ENCODE measurements around the gene CDK1.

CDK1 gene

DNA sequence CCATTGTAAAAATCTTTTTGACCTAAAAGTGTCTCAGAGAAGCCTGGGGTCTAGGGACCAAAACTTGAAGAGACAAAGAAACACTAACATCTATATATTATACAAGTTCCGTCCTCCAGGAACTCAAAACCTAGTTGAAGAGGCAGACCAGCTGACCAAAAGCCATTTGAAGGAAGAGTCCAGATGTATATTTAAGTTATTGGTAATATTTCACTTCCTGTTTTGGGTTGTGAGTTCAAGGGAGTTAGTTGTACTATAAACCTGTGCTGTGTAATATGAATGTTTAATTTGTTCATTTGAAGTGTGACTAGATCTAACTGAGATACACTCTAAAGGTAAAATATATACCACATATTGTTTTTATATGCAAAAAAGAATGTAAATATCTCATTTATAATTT lies 45.0 kb downstream of the CDK1 start:
- Histone ChIP-seq H3K79me2 (ENCODE audit: low read length) (no peaks in the 10 kb centered on the region), H3K4me1 (ENCODE audit: low read length) (0 out of 2 replicates have a peak, but pooled peaks cover 6% of the 10 kb centered on the region), H4K20me1 (ENCODE audit: insufficient read depth, low read length) (no peaks in the 10 kb centered on the region), H3F3A (ENCODE audit: insufficient read depth, low read length) (no peaks in the 10 kb centered on the region), H3K9ac (ENCODE audit: low read length) (no peak overlapping the region), H3K9me3 (replicated peaks; ENCODE audit: insufficient read depth, low read length) (no peaks in the 10 kb centered on the region), H3K9me2 (replicated peaks; ENCODE audit: insufficient read depth, low read length) (no peaks in the 10 kb centered on the region), H3K36me3 (replicated peaks; ENCODE audit: insufficient read depth, low read length) (no peaks in the 10 kb centered on the region), H3K27ac (ENCODE audit: low read length) (no peak overlapping the region), H3K4me3 (ENCODE audit: low read length) (no peak overlapping the region), H2AFZ (ENCODE audit: low read length) (no peak overlapping the region), H3K27me3 (replicated peaks; ENCODE audit: insufficient read depth, low read length) (no peaks in the 10 kb centered on the region), H3K4me2 (ENCODE audit: low read depth, low read length) (no peak overlapping the region)
- no peak for DNase-seq
- TF ChIP-seq EZH2 (optimal IDR thresholded peaks at IDR 0.05; ENCODE audit: low read depth, low read length) (no peak), EZH2phosphoT487 (IDR thresholded peaks at IDR 0.05; ENCODE audit: low read length) (no peak)
- TF ChIP-seq, protein P1, sequence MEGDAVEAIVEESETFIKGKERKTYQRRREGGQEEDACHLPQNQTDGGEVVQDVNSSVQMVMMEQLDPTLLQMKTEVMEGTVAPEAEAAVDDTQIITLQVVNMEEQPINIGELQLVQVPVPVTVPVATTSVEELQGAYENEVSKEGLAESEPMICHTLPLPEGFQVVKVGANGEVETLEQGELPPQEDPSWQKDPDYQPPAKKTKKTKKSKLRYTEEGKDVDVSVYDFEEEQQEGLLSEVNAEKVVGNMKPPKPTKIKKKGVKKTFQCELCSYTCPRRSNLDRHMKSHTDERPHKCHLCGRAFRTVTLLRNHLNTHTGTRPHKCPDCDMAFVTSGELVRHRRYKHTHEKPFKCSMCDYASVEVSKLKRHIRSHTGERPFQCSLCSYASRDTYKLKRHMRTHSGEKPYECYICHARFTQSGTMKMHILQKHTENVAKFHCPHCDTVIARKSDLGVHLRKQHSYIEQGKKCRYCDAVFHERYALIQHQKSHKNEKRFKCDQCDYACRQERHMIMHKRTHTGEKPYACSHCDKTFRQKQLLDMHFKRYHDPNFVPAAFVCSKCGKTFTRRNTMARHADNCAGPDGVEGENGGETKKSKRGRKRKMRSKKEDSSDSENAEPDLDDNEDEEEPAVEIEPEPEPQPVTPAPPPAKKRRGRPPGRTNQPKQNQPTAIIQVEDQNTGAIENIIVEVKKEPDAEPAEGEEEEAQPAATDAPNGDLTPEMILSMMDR (IDR thresholded peaks at IDR 0.05; ENCODE audit: low read length), result no peak

DNA sequence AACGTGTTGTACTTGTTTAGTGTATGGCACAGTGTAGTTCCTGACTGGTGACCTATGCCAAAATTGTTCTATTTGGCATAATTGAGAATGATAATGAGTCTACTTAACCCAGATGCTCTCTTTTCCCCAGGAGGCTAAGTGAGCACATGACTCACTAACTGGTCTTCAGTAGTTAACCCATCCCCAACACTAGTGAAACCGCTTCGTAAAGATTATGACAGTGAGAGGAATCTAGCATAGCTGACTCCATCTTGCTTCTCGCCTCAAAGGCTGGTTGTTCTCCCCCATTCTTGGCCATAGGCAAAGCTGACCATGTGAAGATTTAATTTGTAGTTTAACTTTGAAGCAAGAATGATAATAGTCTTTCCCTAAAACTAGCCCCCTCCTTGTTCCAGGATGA lies 47.2 kb downstream of the CDK1 start:
- Histone ChIP-seq H3K79me2 (ENCODE audit: low read length) (no peaks in the 10 kb centered on the region), H3F3A (ENCODE audit: insufficient read depth, low read length) (no peaks in the 10 kb centered on the region), H3K9me3 (replicated peaks; ENCODE audit: insufficient read depth, low read length) (no peaks in the 10 kb centered on the region), H3K4me2 (ENCODE audit: low read depth, low read length) (no peak overlapping the region), H3K4me1 (ENCODE audit: low read length) (no peaks in the 10 kb centered on the region), H3K27me3 (replicated peaks; ENCODE audit: insufficient read depth, low read length) (no peaks in the 10 kb centered on the region), H3K27ac (ENCODE audit: low read length) (no peak overlapping the region), H2AFZ (ENCODE audit: low read length) (no peak overlapping the region), H3K36me3 (replicated peaks; ENCODE audit: insufficient read depth, low read length) (no peaks in the 10 kb centered on the region), H3K4me3 (ENCODE audit: low read length) (no peak overlapping the region), H4K20me1 (ENCODE audit: insufficient read depth, low read length) (no peaks in the 10 kb centered on the region), H3K9me2 (replicated peaks; ENCODE audit: insufficient read depth, low read length) (no peaks in the 10 kb centered on the region), H3K9ac (ENCODE audit: low read length) (no peak overlapping the region)
- no peak for DNase-seq
- TF ChIP-seq, protein P1 (IDR thresholded peaks at IDR 0.05; ENCODE audit: low read length), result no peak

DNA sequence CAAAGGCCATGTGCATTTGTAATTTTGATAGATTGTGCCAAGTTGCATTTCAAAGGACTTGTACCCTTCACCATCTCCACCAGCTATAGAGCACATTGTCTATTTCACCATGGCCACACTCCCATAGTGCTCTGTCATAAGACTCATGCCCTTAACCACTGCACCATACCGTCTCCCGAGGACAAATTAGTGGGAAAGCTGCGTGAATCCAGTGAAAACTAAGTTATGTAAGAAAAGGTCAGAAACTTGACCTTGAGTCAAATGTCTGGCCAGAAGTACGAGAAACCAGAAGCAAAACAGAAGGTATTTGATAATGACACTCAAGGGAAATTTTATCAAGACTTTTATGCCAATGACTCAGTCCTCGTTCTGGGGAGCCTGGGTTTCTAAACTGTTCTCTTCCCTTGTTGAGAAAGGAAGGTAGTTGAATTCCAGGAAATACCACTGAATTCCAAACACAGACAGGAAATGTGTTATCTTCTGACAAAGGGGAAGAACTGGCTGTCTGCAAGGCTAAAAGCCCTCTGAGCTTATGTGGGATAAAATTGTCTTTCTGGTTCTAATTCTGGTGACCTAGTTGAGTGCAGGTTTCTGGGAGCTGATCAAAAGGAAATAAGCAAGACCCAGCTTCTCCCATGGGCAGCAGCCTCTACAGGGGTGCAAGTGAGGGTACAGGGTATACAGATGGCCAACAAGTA lies 49.7 kb downstream of the CDK1 start:
- Histone ChIP-seq H2AFZ (ENCODE audit: low read length) (no peak overlapping the region), H3K27ac (ENCODE audit: low read length) (no peak overlapping the region), H3K4me2 (ENCODE audit: low read depth, low read length) (no peak overlapping the region), H3K4me3 (ENCODE audit: low read length) (no peak overlapping the region), H3F3A (ENCODE audit: insufficient read depth, low read length) (no peaks in the 10 kb centered on the region), H4K20me1 (ENCODE audit: insufficient read depth, low read length) (no peaks in the 10 kb centered on the region), H3K27me3 (replicated peaks; ENCODE audit: insufficient read depth, low read length) (no peaks in the 10 kb centered on the region), H3K36me3 (replicated peaks; ENCODE audit: insufficient read depth, low read length) (no peaks in the 10 kb centered on the region), H3K9me2 (replicated peaks; ENCODE audit: insufficient read depth, low read length) (no peaks in the 10 kb centered on the region), H3K9ac (ENCODE audit: low read length) (no peak overlapping the region), H3K9me3 (replicated peaks; ENCODE audit: insufficient read depth, low read length) (no peaks in the 10 kb centered on the region), H3K79me2 (ENCODE audit: low read length) (no peaks in the 10 kb centered on the region), H3K4me1 (ENCODE audit: low read length) (no peaks in the 10 kb centered on the region)
- TF ChIP-seq EZH2phosphoT487 (IDR thresholded peaks at IDR 0.05; ENCODE audit: low read length), result no peak
- TF ChIP-seq, protein P1 (IDR thresholded peaks at IDR 0.05; ENCODE audit: low read length), result no peak
- TF ChIP-seq EZH2 (optimal IDR thresholded peaks at IDR 0.05; ENCODE audit: low read depth, low read length), result no peak
- no peak for DNase-seq
